Brain microvascular endothelial cell (primary cell): ENCODE measurements around the gene GLRX3.
A peak's percentile ranks its signal among the peaks of the same experiment; 100 is the strongest.
"Not testable (repeated sequence)": the region's sequence is repeated elsewhere in the genome, so short reads cannot be mapped to it uniquely, and the experiment has no call there.

ENCODE experiments used
- DNase-seq: peaks from one replicate; pipeline ENCODE4 v3.0.0-alpha.2; 2020
- H3K27ac ChIP-seq: fragments of 250-450 bp; sonication (Bioruptor Pico); 2 replicates; pipeline ENCODE4 v1.5.1; 2020; ENCODE audit warnings: mild to moderate bottlenecking, moderate library complexity
- H3K27me3 ChIP-seq: fragments of 250-450 bp; sonication (Bioruptor Pico); replicated peaks from 2 replicates; pipeline ENCODE4 v1.5.1; 2020; ENCODE audit warnings: mild to moderate bottlenecking
- H3K36me3 ChIP-seq: fragments of 250-450 bp; sonication (Bioruptor Pico); replicated peaks from 2 replicates; pipeline ENCODE4 v1.5.1; 2020; ENCODE audit warnings: mild to moderate bottlenecking
- H3K4me3 ChIP-seq: 2 replicates; pipeline ENCODE4 v1.5.1; 2011; ENCODE audit warnings: low read depth, mild to moderate bottlenecking, control low read depth, low read length, moderate library complexity
- in situ Hi-C: cut with HindIII; loops from 2 replicates; pipeline ENCODE4 v1.10.0; 2017; ENCODE audit warnings: low sequenced_read_pairs, low pct_ligation_motif_present
- TF ChIP-seq, protein P1 (sequence below): IDR thresholded peaks from 2 replicates; pipeline ENCODE4 v1.5.1; 2011; ENCODE audit warnings: low read depth, mild to moderate bottlenecking, moderate library complexity, low read length, control low read depth, inconsistent platforms; ENCODE audit errors: missing control alignments

The GLRX3 gene

DNA sequence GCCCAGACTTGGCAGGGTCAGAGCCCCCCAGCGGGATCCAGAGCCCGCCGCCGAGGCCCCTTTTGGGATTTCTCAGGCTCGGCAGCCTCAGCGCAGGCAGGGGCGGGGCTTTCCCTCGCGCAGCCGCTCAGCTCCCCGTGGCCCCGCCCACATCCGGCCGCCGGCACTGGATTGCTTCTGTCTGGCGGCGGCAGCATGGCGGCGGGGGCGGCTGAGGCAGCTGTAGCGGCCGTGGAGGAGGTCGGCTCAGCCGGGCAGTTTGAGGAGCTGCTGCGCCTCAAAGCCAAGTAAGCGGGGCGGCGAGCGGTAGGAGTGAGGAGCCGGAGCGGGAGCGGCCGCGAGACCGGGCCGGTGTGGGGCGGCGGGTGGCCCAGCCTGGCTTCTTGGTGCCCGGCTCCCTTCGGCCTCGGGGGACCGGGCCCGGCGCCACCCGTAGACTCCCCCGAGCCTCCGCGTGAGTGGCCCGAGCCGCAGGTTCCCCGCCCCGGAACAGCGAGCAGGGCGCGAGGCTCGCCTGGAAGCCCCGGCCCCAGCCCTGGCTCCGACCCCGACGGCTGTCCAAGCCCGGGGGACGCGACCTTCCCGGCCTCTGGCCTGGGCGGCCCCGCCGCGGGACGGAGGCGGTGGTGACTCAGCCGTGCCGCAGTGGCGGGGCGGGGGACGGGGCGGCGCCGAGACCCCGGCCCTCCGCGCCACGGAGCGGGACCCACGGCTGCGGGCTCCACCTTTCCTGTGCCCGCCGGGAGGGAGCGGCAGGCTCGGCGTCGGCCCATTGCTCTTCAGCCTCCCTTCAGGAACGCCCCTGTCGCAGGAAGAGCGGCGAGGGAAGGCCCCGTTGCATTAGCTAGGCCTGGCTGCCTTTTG is at the start of gene GLRX3:
Gene GLRX3, plus strand, starts transcription at position 166 of the 864 bp plus-strand sequence. Its CDS starts 30 bp downstream, at position 196.
- peak; percentile 69 for DNase-seq
- Histone ChIP-seq H3K4me3 (peak within 1 kb of the TSS; percentile 81), H3K27me3 (no peaks in the 10 kb centered on the region), H3K27ac (peak within 1 kb of the TSS; percentile 53), H3K36me3 (no peaks in the 10 kb centered on the region)
- TF ChIP-seq, protein P1, sequence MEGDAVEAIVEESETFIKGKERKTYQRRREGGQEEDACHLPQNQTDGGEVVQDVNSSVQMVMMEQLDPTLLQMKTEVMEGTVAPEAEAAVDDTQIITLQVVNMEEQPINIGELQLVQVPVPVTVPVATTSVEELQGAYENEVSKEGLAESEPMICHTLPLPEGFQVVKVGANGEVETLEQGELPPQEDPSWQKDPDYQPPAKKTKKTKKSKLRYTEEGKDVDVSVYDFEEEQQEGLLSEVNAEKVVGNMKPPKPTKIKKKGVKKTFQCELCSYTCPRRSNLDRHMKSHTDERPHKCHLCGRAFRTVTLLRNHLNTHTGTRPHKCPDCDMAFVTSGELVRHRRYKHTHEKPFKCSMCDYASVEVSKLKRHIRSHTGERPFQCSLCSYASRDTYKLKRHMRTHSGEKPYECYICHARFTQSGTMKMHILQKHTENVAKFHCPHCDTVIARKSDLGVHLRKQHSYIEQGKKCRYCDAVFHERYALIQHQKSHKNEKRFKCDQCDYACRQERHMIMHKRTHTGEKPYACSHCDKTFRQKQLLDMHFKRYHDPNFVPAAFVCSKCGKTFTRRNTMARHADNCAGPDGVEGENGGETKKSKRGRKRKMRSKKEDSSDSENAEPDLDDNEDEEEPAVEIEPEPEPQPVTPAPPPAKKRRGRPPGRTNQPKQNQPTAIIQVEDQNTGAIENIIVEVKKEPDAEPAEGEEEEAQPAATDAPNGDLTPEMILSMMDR, result no peak
- in situ Hi-C loops, result no loop called here

DNA sequence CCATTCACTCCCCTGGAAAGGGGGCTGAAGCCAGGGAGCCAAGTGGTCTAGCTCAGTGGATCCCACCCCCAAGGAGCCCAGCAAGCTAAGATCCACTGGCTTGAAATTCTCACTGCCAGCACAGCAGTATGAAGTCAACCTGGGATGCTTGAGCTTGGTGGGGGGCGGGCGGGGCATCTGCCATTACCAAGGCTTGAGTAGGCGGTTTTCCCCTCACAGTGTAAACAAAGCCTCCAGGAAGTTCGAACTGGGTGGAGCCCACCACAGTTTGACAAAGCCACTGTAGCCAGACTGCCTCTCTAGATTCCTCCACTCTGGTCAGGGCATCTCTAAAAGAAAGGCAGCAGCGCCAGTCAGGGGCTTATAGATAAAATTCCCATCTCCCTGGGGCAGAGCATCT is 45.6 kb upstream of the GLRX3 start:
- H3K27me3 ChIP-seq, H3K27ac ChIP-seq, H3K4me3 ChIP-seq, DNase-seq, in situ Hi-C loops, H3K36me3 ChIP-seq: not testable (repeated sequence)

DNA sequence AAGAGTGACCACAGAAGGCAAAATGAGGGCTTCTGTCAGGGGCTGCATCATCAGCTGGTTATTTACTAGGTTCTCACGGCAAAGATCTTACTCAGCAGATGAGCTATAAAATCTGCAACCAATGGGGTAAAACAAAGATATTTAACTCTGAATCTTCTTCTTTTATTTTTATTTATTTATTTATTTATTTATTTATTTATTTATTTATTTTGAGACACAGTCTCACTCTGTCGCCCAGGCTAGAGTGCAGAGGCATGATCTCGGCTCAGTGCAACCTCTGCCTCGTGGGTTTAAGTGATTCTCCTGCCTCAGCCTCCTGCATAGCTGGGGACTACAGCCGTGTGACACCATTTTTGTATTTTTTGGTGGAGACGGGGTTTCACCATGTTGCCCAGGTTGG is 36.8 kb upstream of the GLRX3 start:
- DNase-seq, result no peak
- in situ Hi-C loops, result no loop called here
- no peak overlapping the region for H3K27ac ChIP-seq
- TF ChIP-seq, protein P1, result no peak
- H3K4me3 ChIP-seq, result no peak overlapping the region
- H3K27me3 ChIP-seq, result no peaks in the 10 kb centered on the region
- H3K36me3 ChIP-seq, result no peaks in the 10 kb centered on the region

DNA sequence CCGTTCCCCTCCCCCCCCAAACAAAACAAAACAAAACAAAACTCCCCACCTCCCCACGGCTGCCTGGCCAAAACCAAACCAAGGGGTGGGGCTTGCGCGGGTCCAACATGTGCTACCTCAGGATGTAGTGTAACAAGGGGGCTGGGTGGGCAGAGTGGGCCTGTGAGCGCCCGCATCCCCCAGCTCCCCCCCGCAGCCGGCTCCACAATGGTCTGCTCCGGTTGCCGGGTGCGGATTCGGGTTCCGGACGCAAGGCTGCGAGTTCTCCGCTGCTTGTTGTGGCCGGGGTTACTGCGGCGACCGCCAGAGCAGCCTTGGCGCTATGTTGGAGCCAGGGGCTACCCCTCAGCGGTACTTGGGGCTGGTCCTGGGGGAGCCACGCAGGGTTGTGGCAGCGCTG is 30.5 kb upstream of the GLRX3 start:
- Histone ChIP-seq H3K27me3 (no peaks in the 10 kb centered on the region), H3K4me3 (no peak overlapping the region), H3K27ac (no peak overlapping the region), H3K36me3 (no peaks in the 10 kb centered on the region)
- DNase-seq, result no peak
- TF ChIP-seq, protein P1, result no peak
- in situ Hi-C loops, result no loop called here

DNA sequence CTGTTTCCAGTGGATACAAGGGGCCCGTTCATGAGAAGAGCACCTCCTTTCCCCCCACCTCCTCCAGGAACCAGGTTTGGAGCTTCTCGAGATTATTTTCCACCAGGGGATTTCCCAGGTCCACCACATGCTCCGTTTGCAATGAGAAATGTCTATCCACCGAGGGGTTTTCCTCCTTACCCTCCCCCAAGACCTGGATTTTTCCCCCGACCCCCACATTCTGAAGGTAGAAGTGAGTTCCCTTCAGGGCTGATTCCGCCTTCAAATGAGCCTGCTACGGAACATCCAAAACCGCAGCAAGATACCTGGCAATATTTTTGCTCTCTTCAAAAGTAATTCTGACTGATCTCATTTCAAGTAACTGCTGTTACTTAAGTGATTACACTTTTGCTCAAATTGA is 28.0 kb upstream of the GLRX3 start:
- H3K27ac ChIP-seq, H3K27me3 ChIP-seq, H3K36me3 ChIP-seq, DNase-seq, in situ Hi-C loops, H3K4me3 ChIP-seq: not testable (repeated sequence)

DNA sequence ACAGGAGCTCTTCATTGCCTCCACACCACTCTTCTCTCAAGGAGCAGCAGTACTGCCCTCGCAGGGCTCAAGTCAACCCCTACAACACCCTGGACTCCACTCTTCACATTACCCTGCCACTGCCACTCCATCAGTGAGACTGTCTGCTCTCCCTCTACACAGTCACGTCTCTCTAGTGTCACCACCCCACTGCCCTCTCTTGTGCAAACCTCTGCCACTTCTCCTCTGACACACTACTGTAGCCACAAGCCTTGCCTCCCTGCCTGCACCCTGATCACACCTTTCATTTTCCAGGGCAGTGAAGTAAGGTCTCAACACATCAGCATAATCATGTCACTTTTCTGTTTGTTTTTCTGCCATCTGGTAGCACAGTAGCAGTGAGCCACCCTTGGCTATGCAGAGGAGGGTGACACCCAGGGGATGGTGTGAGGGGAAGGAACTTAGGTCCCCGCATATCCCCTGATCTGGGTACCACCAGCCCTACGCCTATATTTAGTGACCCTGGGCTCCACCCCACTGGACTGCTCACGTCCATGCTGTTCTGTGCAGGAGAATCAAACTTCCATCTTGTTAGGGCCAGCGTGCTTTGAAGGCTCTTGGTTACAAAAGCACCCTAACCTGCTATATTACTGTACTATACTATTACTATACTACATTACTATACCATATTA is 27.1 kb upstream of the GLRX3 start:
- H3K36me3 ChIP-seq, result no peaks in the 10 kb centered on the region
- no peaks in the 10 kb centered on the region for H3K27me3 ChIP-seq
- TF ChIP-seq, protein P1, result no peak
- in situ Hi-C loops, result no loop called here
- H3K4me3 ChIP-seq, result peak overlapping the region; percentile 88
- DNase-seq, result no peak
- no peak overlapping the region for H3K27ac ChIP-seq
